ENCODE measurements around the gene ISCA2.

- no peak for TF ChIP-seq YY1 (IDR thresholded peaks at IDR 0.05; ENCODE audit: insufficient read depth, insufficient read length)
- TF ChIP-seq ZNF274 (IDR thresholded peaks at IDR 0.05; ENCODE audit: low read depth, low read length), result no peak
- no peak for TF ChIP-seq SUZ12 (IDR thresholded peaks at IDR 0.05; ENCODE audit: extremely low read depth, insufficient read depth, insufficient read length)
Observed at GRCh38 chr14:74541225-74541624, 47.7 kb downstream of the ISCA2 start.

All from NT2/D1 (cell line).